WTC11 (cell line): Measurements from ENCODE around the gene SMAD2.

Experiments used
- NR3C1 ChIP-seq: sonication (generic); formaldehyde crosslinking; conservative IDR thresholded peaks from 2 replicates; pipeline ENCODE4 v1.8.1; 2023; ENCODE audit warnings: low read depth, mild to moderate bottlenecking, missing genetic modification reagents
- TEAD4 ChIP-seq: sonication (generic); formaldehyde crosslinking; IDR thresholded peaks from 2 replicates; pipeline ENCODE4 v1.8.0; 2022; ENCODE audit warnings: mild to moderate bottlenecking, missing genetic modification reagents
- TF ChIP-seq, protein P1 (sequence below): sonication (generic); formaldehyde crosslinking; IDR thresholded peaks from 2 replicates; pipeline ENCODE4 v1.8.1; 2023; ENCODE audit warnings: mild to moderate bottlenecking, missing genetic modification reagents, borderline replicate concordance
- TF ChIP-seq, protein P2 (sequence below): fragments of 200-600 bp; IDR thresholded peaks from 2 replicates; pipeline ENCODE4 v1.8.0; 2022; ENCODE audit warnings: antibody characterized with exemption

DNA sequence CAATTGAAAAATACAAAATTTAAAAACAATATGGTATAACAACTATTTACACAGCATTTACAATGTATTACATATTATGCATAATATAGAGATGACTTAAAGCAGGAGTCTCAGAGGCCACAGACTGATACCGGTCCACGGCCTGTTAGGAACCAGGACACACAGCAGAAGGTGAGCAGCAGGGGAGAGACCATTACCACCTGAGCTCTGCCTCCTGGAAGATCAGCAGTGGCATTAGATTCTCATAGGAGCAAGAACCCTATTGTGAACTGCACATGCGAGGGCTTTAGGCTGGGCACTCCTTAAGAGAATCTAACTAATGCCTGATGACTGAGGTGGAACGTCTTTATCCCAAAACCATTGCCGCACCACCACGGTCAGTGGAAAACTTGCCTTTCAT, 58.0 kb downstream of the SMAD2 start:
- TF ChIP-seq, protein P1, sequence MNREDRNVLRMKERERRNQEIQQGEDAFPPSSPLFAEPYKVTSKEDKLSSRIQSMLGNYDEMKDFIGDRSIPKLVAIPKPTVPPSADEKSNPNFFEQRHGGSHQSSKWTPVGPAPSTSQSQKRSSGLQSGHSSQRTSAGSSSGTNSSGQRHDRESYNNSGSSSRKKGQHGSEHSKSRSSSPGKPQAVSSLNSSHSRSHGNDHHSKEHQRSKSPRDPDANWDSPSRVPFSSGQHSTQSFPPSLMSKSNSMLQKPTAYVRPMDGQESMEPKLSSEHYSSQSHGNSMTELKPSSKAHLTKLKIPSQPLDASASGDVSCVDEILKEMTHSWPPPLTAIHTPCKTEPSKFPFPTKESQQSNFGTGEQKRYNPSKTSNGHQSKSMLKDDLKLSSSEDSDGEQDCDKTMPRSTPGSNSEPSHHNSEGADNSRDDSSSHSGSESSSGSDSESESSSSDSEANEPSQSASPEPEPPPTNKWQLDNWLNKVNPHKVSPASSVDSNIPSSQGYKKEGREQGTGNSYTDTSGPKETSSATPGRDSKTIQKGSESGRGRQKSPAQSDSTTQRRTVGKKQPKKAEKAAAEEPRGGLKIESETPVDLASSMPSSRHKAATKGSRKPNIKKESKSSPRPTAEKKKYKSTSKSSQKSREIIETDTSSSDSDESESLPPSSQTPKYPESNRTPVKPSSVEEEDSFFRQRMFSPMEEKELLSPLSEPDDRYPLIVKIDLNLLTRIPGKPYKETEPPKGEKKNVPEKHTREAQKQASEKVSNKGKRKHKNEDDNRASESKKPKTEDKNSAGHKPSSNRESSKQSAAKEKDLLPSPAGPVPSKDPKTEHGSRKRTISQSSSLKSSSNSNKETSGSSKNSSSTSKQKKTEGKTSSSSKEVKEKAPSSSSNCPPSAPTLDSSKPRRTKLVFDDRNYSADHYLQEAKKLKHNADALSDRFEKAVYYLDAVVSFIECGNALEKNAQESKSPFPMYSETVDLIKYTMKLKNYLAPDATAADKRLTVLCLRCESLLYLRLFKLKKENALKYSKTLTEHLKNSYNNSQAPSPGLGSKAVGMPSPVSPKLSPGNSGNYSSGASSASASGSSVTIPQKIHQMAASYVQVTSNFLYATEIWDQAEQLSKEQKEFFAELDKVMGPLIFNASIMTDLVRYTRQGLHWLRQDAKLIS: no peak
- TF ChIP-seq NR3C1 (CRISPR knock-in tag) (no peak), TEAD4 (no peak)
- TF ChIP-seq, protein P2, sequence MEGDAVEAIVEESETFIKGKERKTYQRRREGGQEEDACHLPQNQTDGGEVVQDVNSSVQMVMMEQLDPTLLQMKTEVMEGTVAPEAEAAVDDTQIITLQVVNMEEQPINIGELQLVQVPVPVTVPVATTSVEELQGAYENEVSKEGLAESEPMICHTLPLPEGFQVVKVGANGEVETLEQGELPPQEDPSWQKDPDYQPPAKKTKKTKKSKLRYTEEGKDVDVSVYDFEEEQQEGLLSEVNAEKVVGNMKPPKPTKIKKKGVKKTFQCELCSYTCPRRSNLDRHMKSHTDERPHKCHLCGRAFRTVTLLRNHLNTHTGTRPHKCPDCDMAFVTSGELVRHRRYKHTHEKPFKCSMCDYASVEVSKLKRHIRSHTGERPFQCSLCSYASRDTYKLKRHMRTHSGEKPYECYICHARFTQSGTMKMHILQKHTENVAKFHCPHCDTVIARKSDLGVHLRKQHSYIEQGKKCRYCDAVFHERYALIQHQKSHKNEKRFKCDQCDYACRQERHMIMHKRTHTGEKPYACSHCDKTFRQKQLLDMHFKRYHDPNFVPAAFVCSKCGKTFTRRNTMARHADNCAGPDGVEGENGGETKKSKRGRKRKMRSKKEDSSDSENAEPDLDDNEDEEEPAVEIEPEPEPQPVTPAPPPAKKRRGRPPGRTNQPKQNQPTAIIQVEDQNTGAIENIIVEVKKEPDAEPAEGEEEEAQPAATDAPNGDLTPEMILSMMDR: no peak
